Measurements from ENCODE around the gene ENO2.

GRCh38 chr12:6902448-6902847 lies 11.9 kb upstream of the ENO2 start:
- TF ChIP-seq EP300 (IDR thresholded peaks at IDR 0.05) (no peak), CTCF (IDR thresholded peaks at IDR 0.05) (no peak), POLR2A (IDR thresholded peaks at IDR 0.05) (no peak)
